NCI-H146 treated with DMSO at 0.1 percent for 48 hours (cell line): ENCODE measurements around the gene CDH23.

Experiments used
- DNase-seq: peaks from one replicate; lab custom pipeline; 2025; ENCODE audit not compliant: unreplicated experiment; lab: John Stamatoyannopoulos, UW

The CDH23 gene

GRCh38 chr10:71616817-71617654 lies 220.3 kb downstream of the CDH23 start:
- no peak for DNase-seq

GRCh38 chr10:71618176-71618575 lies 221.5 kb downstream of the CDH23 start:
- no peak for DNase-seq

- DNase-seq: no peak
Observed at GRCh38 chr10:71618598-71618997, 221.9 kb downstream of the CDH23 start.

DNA sequence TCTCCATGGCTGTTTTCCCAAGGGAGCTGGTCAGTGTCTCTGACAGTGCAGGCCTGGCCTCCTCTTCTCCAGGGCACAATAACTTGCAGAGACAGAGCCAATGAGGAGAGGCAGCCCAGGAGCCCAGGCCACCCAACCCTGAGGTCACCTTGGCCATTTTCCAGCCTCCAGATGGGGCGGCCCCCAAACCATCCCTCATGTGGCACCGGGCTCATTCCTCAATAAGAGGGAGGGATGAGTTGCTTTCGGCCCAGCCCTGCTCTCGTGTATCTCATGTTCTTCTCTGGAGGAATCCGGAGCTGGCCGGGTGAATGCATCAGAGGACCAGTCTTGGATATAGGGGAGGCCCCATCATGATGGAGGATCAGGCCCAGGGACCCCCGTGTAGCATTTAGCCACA lies 223.9 kb downstream of the CDH23 start:
- DNase-seq: no peak

GRCh38 chr10:71621231-71622153 lies 224.8 kb downstream of the CDH23 start:
- no peak for DNase-seq

DNA sequence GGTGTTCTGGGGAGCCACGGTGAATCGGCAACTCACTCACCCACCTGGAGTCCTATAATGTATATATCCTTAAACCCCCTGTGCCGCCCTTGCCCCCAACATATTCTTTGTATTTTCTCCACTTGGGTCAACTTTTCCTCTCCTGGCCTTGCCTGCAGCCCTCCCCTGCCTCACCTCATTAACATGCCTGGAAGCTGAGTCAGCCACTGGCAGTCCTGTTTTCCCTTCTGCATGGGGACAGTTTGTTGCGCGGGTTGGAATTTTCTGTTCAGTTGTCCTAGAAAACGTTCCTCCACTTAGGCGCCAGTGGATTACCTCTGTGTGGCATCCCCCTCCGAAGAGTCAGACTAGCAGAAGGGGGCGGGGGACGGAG lies 225.4 kb downstream of the CDH23 start:
- DNase-seq: no peak

- no peak for DNase-seq
Observed at GRCh38 chr10:71622616-71623015, 225.9 kb downstream of the CDH23 start.

GRCh38 chr10:71623098-71623985 lies 226.6 kb downstream of the CDH23 start:
- no peak for DNase-seq

GRCh38 chr10:71623986-71624291 lies 227.2 kb downstream of the CDH23 start:
- no peak for DNase-seq

- no peak for DNase-seq
Observed at GRCh38 chr10:71625445-71626175, 228.9 kb downstream of the CDH23 start.

- DNase-seq: no peak
Observed at GRCh38 chr10:71627230-71627939, 230.7 kb downstream of the CDH23 start.

- DNase-seq: no peak
Observed at GRCh38 chr10:71627956-71628355, 231.2 kb downstream of the CDH23 start.

- no peak for DNase-seq
Observed at GRCh38 chr10:71629131-71629530, 232.4 kb downstream of the CDH23 start.

DNA sequence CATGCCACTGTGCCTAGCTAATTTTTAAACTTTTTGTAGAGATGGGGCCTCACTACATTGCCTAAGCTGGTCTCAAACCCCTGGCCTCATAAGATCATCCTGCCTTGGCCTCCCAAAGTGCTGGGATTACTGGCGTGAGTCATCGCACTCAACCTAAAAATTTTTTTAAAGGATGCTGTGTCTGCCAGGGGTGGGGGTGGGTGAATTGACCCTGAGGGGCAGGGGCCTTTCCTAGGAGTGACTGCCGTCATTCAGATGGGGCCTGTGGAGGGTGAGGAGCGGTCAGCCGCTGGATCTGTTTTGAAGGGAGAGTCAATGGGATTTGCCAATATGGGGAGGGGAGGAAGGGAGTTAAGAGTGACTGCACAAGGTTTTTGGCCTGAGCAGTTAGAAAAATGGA lies 233.4 kb downstream of the CDH23 start:
- no peak for DNase-seq

DNA sequence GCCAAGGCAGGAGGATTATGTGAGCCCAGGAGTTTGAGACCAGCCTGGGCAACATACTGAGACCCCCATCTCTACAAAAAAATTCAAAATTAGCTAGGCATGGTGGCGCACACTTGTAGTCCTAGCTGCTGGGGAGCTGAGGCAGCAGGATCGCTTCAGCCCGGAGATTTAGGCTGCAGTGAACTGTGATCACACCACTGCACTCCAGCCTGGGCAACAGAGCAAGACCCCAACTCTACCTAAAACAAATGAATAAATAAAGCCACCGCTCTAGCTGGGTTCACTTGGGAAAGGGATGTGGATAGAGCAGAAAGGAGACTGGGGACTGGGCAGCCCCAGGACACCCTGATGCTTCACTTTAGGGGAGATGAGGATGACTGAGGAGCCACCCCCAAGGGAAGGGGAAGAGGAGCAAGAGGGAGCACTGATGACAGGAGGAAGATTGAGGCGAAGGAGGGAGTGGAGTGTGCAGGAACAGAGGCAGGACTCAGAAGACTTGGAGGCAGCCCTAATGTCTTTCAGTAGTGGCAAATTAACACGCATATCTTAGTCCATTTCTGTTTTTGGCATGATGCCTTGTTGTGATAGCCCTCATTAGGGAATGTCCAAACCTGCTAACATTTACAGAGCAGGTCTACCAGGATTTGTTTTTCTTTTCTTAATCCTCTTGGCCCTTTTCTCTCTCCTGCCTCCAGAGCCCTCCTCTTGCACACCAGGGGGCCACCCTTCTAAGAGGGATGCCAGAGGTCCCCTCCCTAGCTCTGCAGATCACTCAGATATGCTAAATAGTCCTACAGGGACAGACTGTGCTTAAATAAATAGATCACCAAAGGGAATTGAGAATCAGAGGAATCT lies 234.5 kb downstream of the CDH23 start:
- no peak for DNase-seq

- DNase-seq: no peak
Observed at GRCh38 chr10:71632200-71632820, 235.6 kb downstream of the CDH23 start.

DNA sequence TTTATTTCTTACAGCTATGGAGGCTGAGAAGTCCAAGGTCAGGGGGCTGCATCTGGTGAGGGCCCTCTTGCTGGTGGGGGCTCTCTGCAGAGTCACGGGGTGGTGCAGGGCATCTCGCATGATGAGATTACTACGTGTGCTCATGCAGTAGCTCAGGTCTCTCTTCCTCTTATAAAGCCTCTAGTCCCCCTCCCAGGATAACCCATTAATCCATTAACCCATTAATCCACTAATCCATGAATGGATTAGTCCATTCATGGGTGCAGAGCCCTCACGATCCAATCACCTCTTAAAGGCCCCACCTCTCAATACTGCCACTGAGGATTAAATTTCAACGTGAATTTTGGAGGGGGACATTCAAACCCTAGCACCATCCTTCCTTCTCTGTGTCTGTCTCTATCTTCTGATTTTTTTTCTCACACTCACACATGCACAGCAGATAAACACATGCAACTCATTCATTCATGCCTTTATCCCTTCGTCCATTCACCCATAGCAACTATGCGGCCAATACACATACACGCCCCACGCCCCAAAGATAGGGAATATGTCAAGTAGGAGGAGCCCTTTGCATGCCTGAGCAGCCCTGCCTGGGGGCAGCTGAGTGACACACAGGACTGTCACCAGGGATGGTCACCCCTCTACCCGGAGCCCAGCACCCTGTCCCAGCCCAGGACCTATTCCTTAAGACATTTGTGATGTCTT lies 236.3 kb downstream of the CDH23 start:
- DNase-seq: no peak

DNA sequence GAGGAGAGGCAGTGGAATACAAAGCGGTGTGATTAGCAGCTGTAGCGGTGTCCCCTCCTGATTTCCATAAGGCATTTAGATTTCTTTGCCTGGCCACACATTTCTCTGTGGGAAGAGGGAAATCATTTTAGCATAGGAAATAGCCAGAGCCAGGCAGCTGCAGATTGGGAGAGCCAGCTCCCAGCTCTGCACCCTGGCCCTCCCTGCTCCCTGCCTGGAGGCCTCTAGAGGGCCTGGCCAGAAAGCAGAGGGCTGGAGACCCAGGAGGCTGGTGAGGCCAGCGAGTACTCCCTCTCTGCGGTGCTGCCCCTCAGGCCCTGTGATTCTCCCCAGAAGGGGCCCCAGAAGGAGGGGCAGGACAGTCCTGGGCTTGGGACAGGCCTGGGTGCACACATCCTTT lies 237.2 kb downstream of the CDH23 start:
- no peak for DNase-seq
